ENCODE results near the gene PDE4D.

DNA sequence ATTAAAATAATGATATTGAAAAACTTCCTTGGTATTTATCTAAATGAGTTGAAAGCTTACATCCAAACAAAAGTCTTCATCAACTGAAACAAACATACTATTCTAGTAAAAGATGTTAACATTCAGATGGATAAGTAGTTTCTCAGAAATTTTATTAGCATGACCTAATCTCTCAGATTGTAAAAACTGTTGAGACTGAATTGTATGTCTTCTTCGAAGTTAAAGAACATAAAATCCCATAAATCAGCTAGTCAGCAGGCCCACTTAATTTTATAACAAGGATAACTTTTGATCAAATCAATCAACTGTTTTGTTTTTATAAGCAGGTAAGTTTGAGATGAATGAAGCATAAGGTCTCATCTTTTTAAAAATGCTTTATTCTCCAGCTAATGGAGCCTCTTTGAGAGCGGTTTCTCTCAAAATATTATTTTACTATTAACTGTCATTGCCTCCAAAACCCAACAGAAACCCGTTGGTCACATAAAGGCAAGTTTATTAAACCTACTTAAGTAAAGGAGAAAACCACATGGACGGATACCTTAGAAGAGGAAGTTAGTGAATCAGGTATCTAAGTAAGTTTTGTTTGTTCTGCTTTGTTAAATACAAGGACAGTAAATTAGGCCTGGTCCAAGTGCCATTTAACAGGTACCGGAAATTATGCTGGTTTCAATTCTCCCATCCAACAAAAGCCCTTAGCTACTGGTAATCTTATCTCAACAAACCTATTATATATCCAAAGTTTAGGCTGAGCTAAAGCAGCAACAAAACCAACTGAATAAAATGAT lies 457.0 kb downstream of the PDE4D start:
- TF ChIP-seq, protein P1, sequence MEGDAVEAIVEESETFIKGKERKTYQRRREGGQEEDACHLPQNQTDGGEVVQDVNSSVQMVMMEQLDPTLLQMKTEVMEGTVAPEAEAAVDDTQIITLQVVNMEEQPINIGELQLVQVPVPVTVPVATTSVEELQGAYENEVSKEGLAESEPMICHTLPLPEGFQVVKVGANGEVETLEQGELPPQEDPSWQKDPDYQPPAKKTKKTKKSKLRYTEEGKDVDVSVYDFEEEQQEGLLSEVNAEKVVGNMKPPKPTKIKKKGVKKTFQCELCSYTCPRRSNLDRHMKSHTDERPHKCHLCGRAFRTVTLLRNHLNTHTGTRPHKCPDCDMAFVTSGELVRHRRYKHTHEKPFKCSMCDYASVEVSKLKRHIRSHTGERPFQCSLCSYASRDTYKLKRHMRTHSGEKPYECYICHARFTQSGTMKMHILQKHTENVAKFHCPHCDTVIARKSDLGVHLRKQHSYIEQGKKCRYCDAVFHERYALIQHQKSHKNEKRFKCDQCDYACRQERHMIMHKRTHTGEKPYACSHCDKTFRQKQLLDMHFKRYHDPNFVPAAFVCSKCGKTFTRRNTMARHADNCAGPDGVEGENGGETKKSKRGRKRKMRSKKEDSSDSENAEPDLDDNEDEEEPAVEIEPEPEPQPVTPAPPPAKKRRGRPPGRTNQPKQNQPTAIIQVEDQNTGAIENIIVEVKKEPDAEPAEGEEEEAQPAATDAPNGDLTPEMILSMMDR (IDR thresholded peaks at IDR 0.05), result no peak
- TF ChIP-seq POLR2A (IDR thresholded peaks at IDR 0.05), result no peak

All from esophagus squamous epithelium (tissue), 4 donors.